ENCODE measurements around the gene IGFBPL1.
A peak's percentile ranks its signal among the peaks of the same experiment; 100 is the strongest.
"Not testable (repeated sequence)": the region's sequence is repeated elsewhere in the genome, so short reads cannot be mapped to it uniquely, and the experiment has no call there.

Gene IGFBPL1

DNA sequence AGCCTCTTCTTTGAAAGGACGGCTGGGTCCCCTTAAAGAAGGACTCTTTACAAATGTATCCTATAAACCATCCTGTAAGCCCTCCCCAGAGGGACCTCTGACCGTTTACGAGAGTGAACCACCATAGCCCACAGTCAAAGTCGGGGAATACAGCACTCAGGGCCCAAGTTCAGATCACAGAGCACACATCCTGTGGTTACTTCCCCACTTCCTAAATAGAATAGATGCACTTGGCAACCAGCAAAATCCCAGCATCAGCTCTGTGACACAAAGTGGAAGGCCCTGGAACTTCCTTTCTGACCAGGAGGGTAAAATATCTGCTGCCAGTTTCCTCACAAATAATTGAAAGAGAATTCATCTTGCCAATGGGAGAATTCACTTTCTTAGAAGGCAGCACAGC lies 6.9 kb upstream of the IGFBPL1 start:
- DNase-seq = no peak

DNA sequence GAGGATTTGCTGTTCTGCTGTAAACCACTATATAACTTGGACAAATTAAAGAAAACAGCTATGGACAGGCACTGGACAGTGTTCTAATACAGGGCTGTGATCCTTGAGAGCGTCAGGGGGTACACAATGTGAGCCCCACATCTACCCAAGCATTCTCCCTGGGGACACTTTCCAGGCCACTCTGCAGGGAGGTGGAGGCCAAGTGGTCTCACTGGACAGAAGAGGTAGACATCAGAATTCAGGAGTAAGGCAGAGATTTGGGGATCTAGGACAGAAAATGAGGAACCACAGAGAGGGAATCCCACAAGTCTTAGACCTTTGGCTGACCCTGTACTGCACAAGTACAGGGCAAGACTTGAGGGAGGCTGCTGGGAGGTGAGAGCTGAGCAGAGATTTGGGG lies 3.8 kb upstream of the IGFBPL1 start:
- DNase-seq = no peak

DNA sequence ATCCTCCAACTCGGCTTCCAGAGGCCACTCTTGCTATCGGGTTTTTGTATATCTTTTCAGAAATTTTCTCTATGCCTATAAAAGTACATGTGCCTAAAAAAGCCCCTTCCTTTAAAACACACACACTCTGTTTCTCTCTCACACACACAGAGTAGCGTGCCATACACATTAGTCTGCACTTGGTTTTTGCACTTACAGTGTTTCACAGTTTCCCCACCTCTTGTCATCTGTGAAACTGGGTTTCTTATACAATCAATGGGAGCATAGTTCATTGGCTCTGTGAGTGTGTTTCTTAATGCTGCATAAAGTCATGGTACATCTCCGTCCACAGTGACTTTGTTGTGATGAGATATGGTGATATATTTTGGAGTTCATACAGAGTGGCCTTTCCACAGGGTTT lies 664 bp upstream of the IGFBPL1 start:
- DNase-seq = no peak

DNA sequence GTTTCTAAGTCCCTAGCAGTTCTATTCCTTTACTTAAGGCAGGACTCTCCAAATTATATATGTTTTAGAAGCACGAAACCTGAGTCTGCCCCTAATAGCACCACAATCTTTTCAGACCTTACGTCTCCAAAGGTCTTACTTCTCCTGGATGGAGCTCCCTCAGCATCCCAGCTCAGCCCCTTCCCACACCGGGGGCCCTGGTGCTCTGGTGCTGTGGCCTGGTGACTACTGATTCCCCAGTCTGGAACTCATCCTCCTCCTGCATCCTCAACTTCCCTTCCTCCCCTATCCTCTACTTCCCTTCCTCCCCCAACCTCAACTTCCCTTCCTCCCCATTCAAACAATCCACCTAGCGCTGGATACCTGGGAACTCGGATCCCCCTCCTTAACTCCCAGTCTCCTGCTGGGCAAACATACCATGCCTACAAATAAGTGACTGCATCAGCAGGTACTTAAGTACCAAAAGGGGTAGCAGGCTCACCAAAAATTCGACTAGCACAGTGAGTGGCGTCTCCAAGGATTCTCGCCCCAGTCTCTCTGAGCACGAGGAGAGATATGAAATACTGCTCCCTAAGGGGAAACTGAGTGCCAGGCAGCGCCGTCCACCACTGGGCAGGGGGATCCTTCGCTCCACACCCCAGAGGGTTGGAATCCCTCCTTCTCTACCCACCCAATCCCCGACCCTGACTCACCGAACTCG lies 831 bp downstream of the IGFBPL1 start:
- no peak for DNase-seq

DNA sequence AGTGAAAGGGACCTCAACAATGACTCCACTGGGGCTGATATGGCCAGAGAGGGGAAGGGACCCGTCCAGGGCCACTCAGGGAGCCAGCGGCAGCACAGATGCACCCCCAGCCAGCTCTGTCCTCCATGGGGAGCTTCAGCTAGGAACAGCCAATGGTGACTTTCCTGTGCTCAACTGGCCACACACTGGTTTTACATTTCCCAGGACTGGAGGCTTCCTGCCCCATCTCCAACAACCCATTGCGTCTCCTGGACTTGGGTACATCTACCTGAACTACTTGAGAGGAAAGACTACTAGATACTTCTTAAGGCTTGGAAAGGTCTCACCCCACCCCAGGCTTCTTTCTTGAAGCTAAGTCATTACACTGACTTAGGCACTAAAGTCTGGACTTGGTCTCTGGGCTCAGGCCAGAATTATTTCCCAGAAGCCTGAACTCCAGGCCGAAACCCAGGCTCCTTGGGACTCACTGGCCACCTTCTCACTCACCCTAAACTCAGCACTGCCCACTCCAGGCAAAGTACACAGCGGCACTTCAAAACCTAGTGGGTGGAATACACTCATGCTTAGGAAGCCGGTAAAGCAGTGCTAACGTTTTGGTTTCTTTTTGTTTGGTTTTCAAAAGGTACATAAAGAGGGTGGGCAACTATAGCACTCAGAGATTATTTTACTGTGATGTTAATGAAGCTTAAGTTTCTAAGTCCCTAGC lies 1.5 kb downstream of the IGFBPL1 start:
- no peak for DNase-seq

DNA sequence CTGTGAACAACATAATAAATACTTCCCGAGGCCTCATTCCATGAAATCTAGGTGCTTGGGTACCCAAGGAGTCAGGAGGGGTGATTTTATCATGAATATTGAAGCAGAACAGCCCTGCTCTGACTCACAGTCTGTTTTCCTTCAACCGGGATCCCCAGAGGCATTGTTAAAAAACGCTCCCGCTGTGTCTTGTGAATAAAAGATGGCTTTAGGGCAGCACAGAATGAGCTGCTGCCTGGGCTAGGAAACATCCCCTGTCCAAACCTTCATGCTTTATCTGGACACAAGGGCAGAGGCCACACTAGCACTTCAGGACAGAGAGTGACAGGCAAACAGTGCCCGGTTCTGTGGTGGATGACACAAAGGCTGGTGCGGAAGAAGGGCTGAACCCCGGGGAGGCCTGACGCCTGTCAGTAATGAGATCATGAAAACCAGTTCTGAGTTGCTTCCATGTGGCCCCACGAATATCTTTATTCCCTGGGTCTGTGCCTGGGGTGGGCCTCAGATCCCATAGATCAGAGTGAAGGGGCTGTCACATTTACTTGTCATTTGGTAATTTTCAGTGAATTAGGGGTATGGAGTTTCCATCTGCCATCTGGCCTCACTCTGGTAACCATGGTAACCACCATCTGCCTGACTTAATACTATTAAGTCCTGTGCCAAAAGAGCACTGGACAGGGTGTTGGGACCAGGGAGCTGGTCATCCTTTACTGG lies 2.6 kb downstream of the IGFBPL1 start:
- DNase-seq = no peak

DNA sequence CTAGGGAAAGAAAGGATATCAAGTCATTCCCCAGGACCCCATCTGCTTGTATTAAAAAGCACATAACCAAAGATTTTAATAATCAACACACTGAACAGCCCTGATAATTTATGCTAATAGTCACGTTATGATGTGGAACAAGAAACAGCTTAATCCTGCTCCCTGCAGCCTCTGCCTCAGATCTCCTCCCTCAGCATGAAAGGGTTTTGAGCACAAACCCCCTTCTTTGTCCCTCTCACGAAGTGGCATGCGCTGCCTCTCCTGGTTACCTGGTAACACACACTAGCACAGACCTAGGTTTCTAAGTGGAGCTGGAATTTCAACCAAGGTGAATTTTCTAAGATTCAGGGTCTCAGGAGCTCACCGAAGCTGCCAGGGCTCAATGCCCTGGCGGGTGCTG lies 5.1 kb downstream of the IGFBPL1 start:
- no peak for DNase-seq

DNA sequence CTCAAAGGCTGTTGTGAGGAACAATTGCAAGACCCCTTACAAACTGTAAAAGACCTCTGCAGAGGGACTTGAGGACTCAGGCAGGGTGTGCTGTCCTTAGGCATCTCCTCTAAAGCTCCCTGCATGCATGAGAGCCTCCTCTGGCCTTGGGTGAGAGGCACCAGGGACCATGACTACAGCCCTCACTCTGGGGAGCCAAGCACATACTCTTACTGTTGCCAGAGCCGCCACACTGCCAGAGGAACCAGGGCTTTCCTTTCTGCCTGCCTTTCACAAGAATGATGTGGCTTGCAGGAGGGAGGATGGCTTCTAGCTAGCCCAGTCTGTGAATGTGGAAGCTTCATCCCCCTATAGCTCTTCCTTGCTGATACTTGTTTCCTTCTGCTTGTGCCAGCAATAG lies 5.9 kb downstream of the IGFBPL1 start:
- DNase-seq = no peak

DNA sequence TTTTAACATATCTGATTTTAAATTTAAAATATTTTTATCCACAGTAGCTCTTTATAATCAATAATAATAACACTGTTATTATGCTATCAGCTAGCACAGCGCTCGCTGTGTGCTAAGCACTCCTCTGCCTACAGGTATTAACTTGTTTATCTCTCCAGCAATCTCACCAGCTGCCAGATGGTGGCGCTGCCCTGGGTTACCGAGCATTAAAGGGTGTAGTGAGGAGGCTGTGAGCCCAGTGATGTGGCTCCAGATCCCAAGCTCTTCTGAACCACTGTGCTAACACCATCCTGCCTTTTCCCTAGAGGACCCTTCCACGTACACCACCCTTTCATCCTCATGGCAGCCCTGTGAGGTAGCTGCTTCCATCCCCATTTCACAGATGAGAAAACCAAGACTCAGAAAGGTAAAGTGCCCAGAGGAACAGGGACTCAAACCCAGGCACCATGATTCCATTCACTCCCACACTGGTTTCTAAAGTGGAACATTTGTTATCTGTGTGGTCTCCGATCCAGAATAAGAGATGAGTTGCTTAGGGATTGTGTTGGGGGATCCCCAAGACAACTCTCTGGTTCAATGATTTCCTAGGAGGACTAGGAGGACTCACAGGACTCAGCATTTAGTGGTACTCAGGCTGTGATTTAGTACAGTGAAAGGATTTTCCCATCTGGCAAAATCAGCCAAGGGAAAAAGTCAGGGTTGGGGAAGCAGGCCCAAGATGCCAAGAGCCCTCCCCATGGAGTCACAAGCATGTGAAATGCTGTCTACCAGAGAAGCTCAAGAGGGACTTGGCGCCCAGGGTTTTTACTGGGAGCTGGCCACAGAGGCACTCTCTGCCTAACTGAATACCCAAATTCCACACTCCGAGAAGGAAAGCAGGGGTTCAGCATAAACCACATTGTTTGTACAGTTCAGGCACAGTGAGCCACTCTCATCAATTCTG lies 7.0 kb downstream of the IGFBPL1 start:
- DNase-seq = peak; percentile 51

DNA sequence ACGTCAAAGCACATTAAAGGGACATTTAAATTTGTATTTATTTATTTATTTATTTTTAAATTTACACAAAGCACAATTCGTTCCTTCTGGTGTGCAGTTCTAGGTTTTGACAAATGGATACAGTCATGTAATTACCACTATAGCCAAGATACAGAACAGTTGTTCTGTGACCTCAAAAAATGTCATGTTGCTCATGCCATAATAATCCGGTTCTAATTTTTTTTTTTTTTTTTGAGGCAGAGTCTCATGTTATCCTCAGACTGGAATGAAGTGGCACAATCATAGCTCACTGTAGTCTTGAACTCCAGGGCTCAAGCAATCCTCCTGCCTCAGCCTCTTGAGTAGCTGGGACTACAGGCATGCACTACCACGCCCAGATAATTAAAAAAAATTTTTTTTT lies 7.8 kb downstream of the IGFBPL1 start:
- DNase-seq = no peak

DNA sequence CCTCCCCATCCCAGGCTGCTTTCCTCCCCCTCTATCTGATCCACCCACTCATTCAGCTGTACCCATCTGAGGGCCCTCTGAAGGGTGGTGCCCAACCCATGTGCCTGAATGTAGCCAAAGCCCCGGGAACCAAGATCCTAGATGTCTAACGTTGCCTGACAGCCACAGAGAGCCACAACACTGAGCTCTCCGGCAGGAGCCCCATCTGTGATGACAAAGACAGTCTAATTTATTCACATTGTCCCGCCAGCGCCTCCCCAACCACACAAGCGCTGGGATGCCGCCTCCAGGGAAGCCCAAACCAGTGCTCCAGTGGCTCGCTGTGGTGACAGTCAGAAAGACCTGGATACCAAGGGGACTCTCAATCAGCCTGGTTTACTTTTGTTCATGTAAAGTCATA lies 8.4 kb downstream of the IGFBPL1 start:
- no peak for DNase-seq

DNA sequence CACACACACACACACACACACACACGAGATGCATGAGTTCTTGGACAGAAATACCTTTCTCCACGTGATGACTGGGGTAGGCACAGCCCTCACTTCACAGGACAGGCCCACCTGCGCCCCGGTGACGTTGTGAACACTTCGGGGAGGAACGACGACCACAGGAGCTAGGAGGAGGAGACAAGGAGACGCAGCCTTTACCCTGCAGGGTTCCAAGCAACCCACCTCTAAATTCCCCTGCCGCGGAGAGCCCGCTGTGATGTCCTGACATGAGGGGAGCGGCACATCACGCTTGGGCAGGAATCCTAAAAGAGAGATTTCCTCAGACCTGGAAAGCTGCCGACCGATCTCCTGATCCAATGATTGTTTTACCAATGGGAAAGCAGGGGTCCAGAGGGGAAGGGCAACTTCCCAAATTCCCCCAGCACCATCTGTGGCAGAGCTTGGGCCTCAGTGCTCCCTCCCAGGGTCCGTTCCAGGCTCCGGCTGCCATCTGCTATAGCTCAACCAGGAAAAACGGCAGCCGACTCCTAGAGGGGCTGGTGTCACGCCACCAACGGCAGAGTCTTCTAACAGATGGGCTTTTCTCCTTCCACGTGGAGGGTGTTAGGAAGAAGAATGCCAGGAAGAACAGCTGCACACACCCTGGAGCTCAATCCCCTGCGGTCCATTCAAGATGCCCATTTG lies 10.1 kb downstream of the IGFBPL1 start:
- DNase-seq = no peak

DNA sequence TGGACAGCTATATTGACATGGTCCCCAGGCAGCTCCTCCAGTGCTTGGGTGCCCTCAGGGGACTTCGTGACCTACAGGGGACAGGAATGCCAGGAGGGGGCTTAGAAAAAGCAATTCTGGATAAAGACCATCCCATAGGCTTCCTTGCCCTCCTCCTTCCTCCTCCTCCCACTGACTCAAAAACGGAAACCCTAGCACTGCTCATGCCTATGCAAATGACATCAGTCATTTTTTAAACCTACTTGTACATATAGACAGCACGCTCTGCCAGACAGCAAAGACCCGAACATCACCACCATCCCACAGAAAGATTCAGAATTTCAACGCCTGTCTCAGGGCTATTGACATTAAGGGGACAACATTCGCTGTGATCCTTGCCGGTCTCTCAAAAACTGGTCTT lies 11.0 kb downstream of the IGFBPL1 start:
- no peak for DNase-seq

DNA sequence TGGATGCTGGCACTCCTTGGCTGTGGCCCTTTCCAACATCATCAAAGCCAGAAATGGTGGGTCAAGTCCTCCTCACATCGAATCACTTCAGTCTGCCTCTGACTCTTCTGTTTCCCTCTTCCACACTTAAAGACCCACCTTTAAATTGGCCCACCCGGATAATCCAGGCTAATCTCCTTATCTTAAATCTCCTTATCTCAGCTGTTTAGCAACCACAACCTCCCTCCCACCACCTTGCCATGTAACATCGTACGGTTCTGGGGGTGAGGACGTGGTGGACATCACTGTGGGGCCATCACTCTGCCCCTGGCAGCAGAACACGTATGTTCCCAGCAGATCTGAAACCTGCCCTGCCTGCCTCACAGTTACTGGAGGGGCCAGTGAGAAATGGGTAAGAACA lies 11.5 kb downstream of the IGFBPL1 start:
- no peak for DNase-seq

DNA sequence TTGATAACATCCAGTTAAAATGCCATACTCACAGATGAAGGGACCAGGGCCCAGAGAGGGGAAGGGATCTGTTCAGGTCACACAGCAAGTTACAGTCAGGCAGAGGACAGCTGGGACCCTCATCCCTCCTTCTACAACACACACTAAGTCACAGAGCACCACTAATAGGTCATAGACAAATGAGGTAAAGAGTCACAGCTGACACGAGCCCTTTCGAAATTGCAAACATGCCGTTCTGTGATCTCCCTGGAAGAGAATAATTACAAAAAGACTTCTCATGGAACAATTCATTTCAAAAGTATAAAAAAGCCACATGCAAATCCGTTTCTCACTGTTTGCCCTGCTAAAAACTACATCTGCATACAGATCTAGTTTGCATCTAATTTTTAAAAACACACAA lies 15.5 kb downstream of the IGFBPL1 start:
- DNase-seq = no peak

DNA sequence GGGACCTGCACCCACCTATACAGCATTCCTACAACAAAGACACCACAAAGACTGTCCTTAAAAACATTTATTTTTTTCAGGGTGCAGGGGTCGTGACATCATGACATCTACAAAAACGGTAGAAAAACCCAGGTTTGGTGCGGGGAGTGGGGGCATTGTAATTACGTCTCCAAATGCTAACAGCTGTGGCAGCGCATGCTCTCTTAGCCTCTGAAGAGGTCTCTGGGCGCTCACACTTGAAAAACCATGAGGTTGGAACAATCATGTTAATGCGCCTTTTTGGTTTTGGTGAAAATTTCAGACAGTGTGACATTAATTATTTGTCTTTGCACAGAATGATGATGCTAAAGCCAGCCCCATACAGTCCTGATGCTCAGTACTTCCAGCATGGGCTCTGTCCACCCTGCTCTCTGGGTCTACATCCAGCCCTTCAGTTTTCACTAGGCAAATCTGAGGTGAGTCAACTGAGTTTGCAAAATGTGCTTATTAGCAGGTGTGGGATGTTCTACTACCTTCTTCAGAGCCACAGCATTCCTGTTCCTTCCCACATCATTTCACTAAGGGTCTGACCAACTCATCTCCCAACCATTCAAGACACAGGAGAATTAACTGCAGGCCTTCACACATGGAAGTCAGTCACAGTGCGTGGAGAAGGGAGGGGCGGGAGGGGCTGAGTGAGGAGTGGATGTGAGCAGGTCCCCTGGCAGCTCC lies 17.6 kb downstream of the IGFBPL1 start:
- no peak for DNase-seq

DNA sequence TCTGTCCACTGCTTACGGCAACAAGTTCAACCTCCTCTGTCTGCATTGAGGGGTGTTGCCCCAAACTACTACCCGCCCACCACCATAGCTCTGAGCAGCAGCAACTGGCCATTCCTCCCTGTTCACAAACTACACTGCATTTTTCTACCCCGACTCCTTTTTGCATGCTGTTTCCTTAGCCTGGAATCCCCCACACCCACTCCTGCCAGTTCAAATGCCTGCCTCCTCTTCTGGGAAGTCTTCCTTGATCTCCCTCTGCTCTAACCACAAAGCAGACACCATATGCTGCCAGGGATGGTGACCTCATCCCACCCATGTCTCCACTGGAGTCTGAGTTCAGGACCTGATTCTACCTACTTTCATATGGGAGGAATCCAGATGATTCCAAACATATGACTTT lies 18.5 kb downstream of the IGFBPL1 start:
- DNase-seq = no peak

DNA sequence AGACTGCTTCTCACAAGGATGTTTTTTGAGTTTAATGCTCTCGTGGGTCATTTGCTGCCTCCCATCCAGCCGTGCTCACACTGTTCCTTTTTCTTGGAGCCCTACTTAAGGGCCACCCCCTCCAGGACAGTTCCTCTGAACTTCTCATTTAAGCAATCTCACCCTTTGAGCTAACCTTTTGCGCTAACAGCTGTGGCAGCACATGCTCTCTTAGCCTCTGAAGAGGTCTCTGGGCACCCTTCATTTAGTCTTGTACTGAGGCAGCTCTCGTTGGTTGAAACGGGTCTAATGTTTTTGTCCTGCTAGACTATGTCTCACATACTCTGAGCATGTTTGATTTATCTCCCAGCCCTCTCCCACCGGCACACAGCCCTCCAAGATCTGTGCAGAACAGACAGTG lies 19.9 kb downstream of the IGFBPL1 start:
- DNase-seq = no peak

DNA sequence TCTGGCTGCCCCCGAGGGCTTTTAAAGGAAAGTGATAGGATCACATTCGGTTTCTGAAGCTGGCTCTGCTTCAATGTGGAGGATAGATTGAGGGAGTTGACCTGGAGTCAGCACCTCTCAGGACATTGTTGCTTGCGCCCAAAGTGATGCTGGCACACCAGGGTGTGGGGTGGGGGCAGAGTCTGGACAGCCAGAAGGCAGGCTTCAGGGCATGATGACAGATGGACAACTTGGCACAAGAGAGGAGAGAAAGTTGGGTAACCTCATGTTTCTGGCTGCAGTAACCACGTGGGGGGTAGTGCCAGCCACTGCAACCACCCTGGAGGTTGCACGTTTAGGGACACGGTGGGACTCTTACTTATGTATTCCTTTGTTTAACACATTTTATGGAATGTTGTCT lies 22.3 kb downstream of the IGFBPL1 start:
- DNase-seq = no peak

DNA sequence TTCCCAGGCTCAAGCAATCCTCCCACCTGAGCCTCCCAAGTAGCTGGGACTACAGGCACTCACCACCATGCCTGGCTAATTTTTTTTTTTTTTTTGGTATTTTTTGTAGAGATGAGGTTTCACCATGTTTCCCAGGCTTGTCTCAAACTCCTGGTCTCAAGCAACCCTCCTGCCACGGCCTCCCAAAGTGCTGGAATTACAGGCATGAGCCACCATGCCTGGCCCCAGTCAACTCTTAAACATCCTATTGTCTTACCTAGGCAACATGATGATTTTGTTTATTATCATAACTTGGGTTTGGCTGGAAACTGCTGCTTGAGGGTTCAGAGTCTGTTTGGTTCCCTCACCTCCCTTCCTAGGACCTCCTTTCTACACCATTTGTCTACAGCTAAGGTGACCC lies 25.1 kb downstream of the IGFBPL1 start:
- DNase-seq = not testable (repeated sequence)

DNA sequence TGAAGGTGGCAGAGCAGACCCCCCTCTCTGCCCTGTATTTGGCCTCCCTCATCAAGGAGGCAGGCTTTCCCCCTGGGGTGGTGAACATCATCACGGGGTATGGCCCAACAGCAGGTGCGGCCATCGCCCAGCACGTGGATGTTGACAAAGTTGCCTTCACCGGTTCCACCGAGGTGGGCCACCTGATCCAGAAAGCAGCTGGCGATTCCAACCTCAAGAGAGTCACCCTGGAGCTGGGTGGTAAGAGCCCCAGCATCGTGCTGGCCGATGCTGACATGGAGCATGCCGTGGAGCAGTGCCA lies 27.9 kb downstream of the IGFBPL1 start:
- no peak for DNase-seq

All from hematopoietic multipotent progenitor cell treated with erythropoietin and hydrocortisone succinate and interleukin-3 and kit ligand, for 8 days (in vitro differentiated cells).